CD4-positive, alpha-beta memory T cell (primary cell): ENCODE results near the gene LEMD1. TPM values are rescaled to one million over a fixed set of nuclear protein-coding genes. Genes with fewer than 3 reads are reported as not detected.

Experiments
- CTCF ChIA-PET: fragments of 350-600 bp; sonication (Branson Sonifier 250); formaldehyde crosslinking; loops from one replicate; lab custom pipeline; 2021; ENCODE audit warnings: inconsistent platforms; ENCODE audit not compliant: partially characterized antibody; lab: Charles Lee
- POLR2A ChIA-PET: fragments of 350-600 bp; sonication (Branson Sonifier 250); formaldehyde crosslinking; loops from one replicate; lab custom pipeline; 2021; ENCODE audit not compliant: partially characterized antibody; lab: Charles Lee
- DNase-seq, 5 donors: peaks; one replicate each; pipeline versions ENCODE4 v3.0.0 to v3.0.0-alpha.2; 2020 to 2022; ENCODE audit warnings: mixed read lengths in 1 of 5
- H3K27ac ChIP-seq: one replicate; pipeline ENCODE4 v1.7.0; 2013; ENCODE audit warnings: low read depth, low read length
- H3K27me3 ChIP-seq: 2 replicates; pipeline ENCODE4 v1.7.0; 2013; ENCODE audit warnings: mild to moderate bottlenecking, low read length, moderate library complexity; ENCODE audit not compliant: insufficient read depth
- H3K36me3 ChIP-seq: 2 replicates; pipeline ENCODE4 v1.7.0; 2013; ENCODE audit warnings: mild to moderate bottlenecking, low read length, moderate library complexity; ENCODE audit not compliant: insufficient read depth
- H3K4me1 ChIP-seq: 2 replicates; pipeline ENCODE4 v1.7.0; 2013; ENCODE audit warnings: mild to moderate bottlenecking, low read length, moderate library complexity; ENCODE audit not compliant: insufficient read depth
- H3K4me3 ChIP-seq, 2 donors: one replicate each; pipeline ENCODE4 v1.7.0; 2013; ENCODE audit warnings: low read length in 2 of 2, mild to moderate bottlenecking in 1 of 2
- H3K9me3 ChIP-seq, 2 donors: one replicate each; pipeline ENCODE4 v1.7.0; 2013; ENCODE audit warnings: low read length in 2 of 2, control low read depth in 1 of 2; ENCODE audit not compliant: control insufficient read depth in 1 of 2
- H3K27ac Mint-ChIP-seq, 7 donors: one replicate each; pipeline ENCODE4 v1.8.0; 2020 to 2021; ENCODE audit warnings: mixed read lengths in 7 of 7, mild to moderate bottlenecking in 6 of 7, inconsistent platforms in 3 of 7, moderate library complexity in 3 of 7
- H3K27me3 Mint-ChIP-seq, 2 donors: one replicate each; pipeline ENCODE4 v1.8.0; 2020 to 2021; ENCODE audit warnings: mixed read lengths in 2 of 2
- H3K36me3 Mint-ChIP-seq, 2 donors: one replicate each; pipeline ENCODE4 v1.8.0; 2020 to 2021; ENCODE audit warnings: mixed read lengths in 2 of 2, inconsistent platforms in 1 of 2, mild to moderate bottlenecking in 1 of 2
- H3K4me1 Mint-ChIP-seq, 4 donors: one replicate each; pipeline ENCODE4 v1.8.0; 2020 to 2021; ENCODE audit warnings: mixed read lengths in 4 of 4, mild to moderate bottlenecking in 1 of 4
- H3K4me3 Mint-ChIP-seq, 8 donors: one replicate each; pipeline ENCODE4 v1.8.0; 2020 to 2021; ENCODE audit warnings: mixed read lengths in 8 of 8, mild to moderate bottlenecking in 7 of 8, moderate library complexity in 6 of 8, inconsistent platforms in 3 of 8
- H3K9me3 Mint-ChIP-seq, 8 donors: one replicate each; pipeline ENCODE4 v1.8.0; 2020 to 2021; ENCODE audit warnings: mixed read lengths in 8 of 8, mild to moderate bottlenecking in 5 of 8, inconsistent platforms in 3 of 8, moderate library complexity in 1 of 8
- intact Hi-C: fragments of 100-400 bp; cut with micrococcal nuclease; formaldehyde crosslinking; loops from one replicate; pipeline ENCODE4 v1.15.1; 2023
- polyA plus RNA-seq, 2 donors: library from polyadenylated mRNA; unstranded; fragments of 300-500 nt; fragmentation: Illumina TruSeq; gene quantifications; one replicate each; pipeline ENCODE4 v1.2.3, GENCODE V29; 2021
- total RNA-seq, 2 experiments: library from RNA; stranded (reverse); gene quantifications; one replicate each; pipeline ENCODE4 v1.2.3, GENCODE V29; 2021

LEMD1 gene, protein sequence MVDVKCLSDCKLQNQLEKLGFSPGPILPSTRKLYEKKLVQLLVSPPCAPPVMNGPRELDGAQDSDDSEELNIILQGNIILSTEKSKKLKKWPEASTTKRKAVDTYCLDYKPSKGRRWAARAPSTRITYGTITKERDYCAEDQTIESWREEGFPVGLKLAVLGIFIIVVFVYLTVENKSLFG
- total RNA-seq (1 to 10 TPM in 1 of 2 experiments, not detected in 1; 1.3 TPM), polyA plus RNA-seq (not detected)

DNA sequence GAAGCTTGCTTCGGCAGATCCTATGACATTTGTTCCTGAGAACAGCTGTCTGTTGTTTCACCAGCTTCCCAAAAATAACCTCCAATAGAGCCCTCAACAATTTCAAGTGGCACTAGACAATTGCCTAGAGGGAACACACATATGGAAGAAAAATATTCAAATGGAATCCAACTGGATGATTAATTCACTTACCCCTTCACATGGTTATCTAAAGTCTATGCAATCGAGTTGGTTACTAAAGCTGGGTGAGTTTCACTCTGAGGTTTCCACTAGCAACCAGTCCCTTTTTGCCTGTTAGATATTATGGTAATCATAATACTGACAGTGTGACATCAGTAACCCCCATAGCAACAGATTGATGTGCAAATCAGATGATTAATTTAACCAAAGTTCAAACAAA is at the start of gene LEMD1:
LEMD1 (minus strand) TSS at position 259 of the 400 bp plus-strand sequence. CDS start 1,520 bp downstream, outside the sequence.
- DNase-seq, result no peak
- no peaks in the 10 kb centered on the region for H3K9me3 Mint-ChIP-seq
- Histone ChIP-seq H3K27me3 (peaks cover 4% of the 10 kb centered on the region), H3K36me3 (no peaks in the 10 kb centered on the region), H3K27ac (no peak within 1 kb of the TSS), H3K4me3 (no peak within 1 kb of the TSS), H3K9me3 (no peaks in the 10 kb centered on the region), H3K4me1 (no peaks in the 10 kb centered on the region)
- CTCF ChIA-PET, result interaction anchor here (0.9 to 2.6 kb wide), 5 partner anchors 8 to 64 kb away, joined by 3 to 8 read pairs (median 5); no protein-coding TSS in a partner anchor
- no peak within 1 kb of the TSS for H3K4me3 Mint-ChIP-seq
- no peak within 1 kb of the TSS for H3K27ac Mint-ChIP-seq
- H3K4me1 Mint-ChIP-seq, result no peaks in the 10 kb centered on the region
- no peaks in the 10 kb centered on the region for H3K36me3 Mint-ChIP-seq
- peaks cover 10 to 21% of the 10 kb centered on the region in 2 donors for H3K27me3 Mint-ChIP-seq
- POLR2A ChIA-PET, result no interaction called here
- intact Hi-C loops, result no loop called here

DNA sequence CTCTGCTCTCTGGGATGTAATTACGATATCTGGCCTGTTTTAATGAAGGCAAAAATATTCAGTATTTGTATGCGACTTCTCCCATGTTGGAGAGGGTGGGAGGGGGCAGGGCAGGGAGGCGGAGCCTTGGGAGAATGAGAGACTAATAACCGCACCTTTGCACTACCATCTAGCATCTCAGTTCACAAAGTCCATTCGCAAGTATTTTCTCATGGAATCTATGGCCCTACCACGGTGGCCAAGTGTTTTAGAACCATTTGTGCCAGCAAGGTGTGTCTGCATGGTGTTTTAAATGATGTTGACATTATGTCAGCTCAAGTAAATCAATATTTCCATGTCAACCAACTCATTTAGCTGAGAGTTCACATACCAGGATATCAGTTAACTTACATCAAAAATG is 48.3 kb upstream of the LEMD1 start:
- CTCF ChIA-PET, result interaction anchor here (1.2 to 1.7 kb wide), 2 partner anchors 9 to 116 kb away, joined by 3 to 4 read pairs; no protein-coding TSS in a partner anchor
- POLR2A ChIA-PET, result no interaction called here

DNA sequence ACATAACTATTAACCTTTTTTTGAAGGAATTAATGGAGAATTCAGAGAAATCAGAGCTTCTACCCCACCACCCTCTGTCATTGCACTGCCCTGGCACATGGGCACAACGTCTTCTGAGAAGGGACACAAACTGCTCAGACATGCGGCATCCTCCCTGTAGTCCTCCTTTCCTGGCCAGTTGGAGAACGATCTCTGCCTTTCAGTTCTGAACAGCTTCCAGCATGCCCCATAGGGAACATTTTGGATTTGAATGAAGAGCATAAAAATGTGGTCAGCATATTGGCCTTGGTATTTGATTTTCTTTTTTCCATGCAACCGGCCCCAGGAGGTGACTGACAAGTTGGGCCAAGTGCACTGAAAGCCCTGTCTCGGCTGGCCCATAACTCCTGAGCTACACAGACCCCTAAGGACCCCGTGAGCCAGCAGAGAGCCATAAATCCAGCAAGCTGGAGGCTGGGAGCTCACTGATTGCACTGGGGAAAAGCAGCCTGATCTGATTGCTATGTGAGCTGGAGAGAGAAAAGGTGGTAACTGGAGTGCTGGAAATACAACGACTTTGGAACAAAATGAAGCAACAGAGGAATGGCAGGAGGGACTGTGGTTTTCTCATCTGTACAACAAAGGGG is 44.9 kb upstream of the LEMD1 start:
- Histone ChIP-seq H3K4me3 (no peak overlapping the region), H3K27ac (no peak overlapping the region), H3K9me3 (no peaks in the 10 kb centered on the region), H3K36me3 (no peaks in the 10 kb centered on the region), H3K27me3 (peaks cover 4% of the 10 kb centered on the region), H3K4me1 (no peaks in the 10 kb centered on the region)
- Mint-ChIP-seq H3K9me3 (no peaks in the 10 kb centered on the region), H3K4me1 (no peaks in the 10 kb centered on the region), H3K36me3 (no peaks in the 10 kb centered on the region), H3K27ac (no peak overlapping the region), H3K4me3 (no peak overlapping the region), H3K27me3 (peaks cover 10 to 19% of the 10 kb centered on the region in 2 donors)
- ChIA-PET CTCF (interaction anchor here (0.7 kb wide), 1 partner anchor 18 kb away, joined by 3 read pairs; no protein-coding TSS in a partner anchor), POLR2A (no interaction called here)
- no peak for DNase-seq
- intact Hi-C loops, result no loop called here

More for the DNA sequence above, 48.3 kb upstream of the LEMD1 start:
- Histone ChIP-seq H3K4me3 (no peak overlapping the region), H3K27me3 (no peaks in the 10 kb centered on the region), H3K9me3 (peaks cover 0 to 5% of the 10 kb centered on the region in 2 donors), H3K4me1 (no peaks in the 10 kb centered on the region), H3K36me3 (no peaks in the 10 kb centered on the region), H3K27ac (no peak overlapping the region)
- no peak overlapping the region for H3K27ac Mint-ChIP-seq
- peaks cover 25 to 28% of the 10 kb centered on the region in 2 donors for H3K27me3 Mint-ChIP-seq
- intact Hi-C loops, result no loop called here
- peaks cover 0 to 6% (median 1%) of the 10 kb centered on the region in 4 donors for H3K4me1 Mint-ChIP-seq
- H3K9me3 Mint-ChIP-seq, result peaks cover 0 to 8% (median 7%) of the 10 kb centered on the region in 8 donors
- DNase-seq, result no peak
- no peaks in the 10 kb centered on the region for H3K36me3 Mint-ChIP-seq
- no peak overlapping the region for H3K4me3 Mint-ChIP-seq

DNA sequence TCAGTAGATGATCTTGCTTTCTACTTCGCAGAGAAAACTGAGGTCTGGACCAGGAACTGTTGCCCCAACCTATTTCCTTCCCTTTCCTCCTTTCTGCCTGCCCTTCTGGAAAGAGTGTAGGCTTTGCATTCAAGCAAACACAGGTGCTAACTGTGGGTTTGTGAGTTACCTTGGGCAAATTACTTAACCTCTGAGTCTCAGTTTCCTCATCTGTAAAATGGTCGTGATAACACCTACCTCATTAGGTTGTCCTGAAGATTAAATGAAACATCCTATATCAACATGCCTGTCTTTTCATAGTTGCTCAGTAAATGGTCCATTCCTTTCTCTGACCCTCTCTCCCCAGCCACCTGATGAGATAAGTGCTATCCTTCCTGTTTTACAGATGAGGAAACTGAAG is 43.5 kb upstream of the LEMD1 start:
- POLR2A ChIA-PET, result no interaction called here
- H3K27ac ChIP-seq, result no peak overlapping the region
- H3K4me3 ChIP-seq, result no peak overlapping the region
- H3K4me3 Mint-ChIP-seq, result no peak overlapping the region
- H3K36me3 ChIP-seq, result no peaks in the 10 kb centered on the region
- H3K27me3 Mint-ChIP-seq, result peaks cover 12 to 22% of the 10 kb centered on the region in 2 donors
- H3K4me1 Mint-ChIP-seq, result no peaks in the 10 kb centered on the region
- H3K27ac Mint-ChIP-seq, result no peak overlapping the region
- no peaks in the 10 kb centered on the region for H3K9me3 ChIP-seq
- no peaks in the 10 kb centered on the region for H3K9me3 Mint-ChIP-seq
- CTCF ChIA-PET, result no interaction called here
- H3K27me3 ChIP-seq, result peaks cover 4% of the 10 kb centered on the region
- no peaks in the 10 kb centered on the region for H3K4me1 ChIP-seq
- intact Hi-C loops, result no loop called here
- DNase-seq, result no peak
- no peaks in the 10 kb centered on the region for H3K36me3 Mint-ChIP-seq

DNA sequence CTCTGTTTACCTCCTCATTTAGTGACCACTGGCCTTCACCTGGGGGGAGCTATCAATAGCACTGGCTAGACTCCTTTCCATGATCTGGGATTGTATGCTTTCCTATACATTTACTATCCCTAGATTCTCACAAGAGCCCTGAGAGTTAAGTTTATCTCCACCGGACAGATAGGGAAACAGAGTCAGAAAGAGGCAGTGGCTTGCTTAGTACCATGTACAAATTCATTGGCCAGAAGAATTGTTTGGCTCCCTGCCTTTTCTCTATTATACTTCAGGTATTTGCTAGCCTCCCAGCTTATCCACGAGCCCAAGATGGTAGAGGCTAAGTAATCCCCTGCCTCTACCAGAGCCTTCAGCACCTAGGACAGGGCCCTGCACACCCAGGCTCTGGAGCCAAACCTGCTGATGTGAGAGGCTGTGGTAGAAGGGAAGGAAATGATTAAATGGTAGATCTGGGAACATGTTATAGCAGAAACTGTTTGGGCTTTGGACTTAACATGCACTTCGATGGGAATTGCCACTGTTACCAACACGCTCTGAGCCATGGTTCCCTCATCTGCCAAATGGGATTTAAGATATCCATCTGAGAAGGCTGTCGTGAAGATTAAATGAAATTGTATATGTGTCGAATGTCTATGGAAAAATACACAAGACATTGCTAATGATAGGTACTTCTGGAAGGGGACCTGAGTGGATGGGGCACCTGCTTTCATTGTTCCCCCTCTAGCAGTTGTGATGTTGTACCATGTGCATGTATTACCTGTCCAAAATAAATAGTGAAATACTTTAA is 37.1 kb upstream of the LEMD1 start:
- Histone ChIP-seq H3K9me3 (no peaks in the 10 kb centered on the region), H3K27me3 (peaks cover 30% of the 10 kb centered on the region), H3K36me3 (no peaks in the 10 kb centered on the region), H3K4me3 (no peak overlapping the region), H3K4me1 (peaks cover 22% of the 10 kb centered on the region), H3K27ac (no peak overlapping the region)
- Mint-ChIP-seq H3K27ac (no peak overlapping the region), H3K4me1 (peaks cover 8 to 32% (median 19%) of the 10 kb centered on the region in 4 donors), H3K9me3 (peaks cover 0 to 2% (median 0%) of the 10 kb centered on the region in 8 donors), H3K4me3 (peak overlapping the region in 1 of 8 donors; percentile 36), H3K36me3 (no peaks in the 10 kb centered on the region), H3K27me3 (peaks cover 38 to 45% of the 10 kb centered on the region in 2 donors)
- ChIA-PET CTCF (no interaction called here), POLR2A (no interaction called here)
- intact Hi-C loops, result no loop called here
- DNase-seq, result peak in 3 of 5 donors; percentile 25 to 37 (median 34)

DNA sequence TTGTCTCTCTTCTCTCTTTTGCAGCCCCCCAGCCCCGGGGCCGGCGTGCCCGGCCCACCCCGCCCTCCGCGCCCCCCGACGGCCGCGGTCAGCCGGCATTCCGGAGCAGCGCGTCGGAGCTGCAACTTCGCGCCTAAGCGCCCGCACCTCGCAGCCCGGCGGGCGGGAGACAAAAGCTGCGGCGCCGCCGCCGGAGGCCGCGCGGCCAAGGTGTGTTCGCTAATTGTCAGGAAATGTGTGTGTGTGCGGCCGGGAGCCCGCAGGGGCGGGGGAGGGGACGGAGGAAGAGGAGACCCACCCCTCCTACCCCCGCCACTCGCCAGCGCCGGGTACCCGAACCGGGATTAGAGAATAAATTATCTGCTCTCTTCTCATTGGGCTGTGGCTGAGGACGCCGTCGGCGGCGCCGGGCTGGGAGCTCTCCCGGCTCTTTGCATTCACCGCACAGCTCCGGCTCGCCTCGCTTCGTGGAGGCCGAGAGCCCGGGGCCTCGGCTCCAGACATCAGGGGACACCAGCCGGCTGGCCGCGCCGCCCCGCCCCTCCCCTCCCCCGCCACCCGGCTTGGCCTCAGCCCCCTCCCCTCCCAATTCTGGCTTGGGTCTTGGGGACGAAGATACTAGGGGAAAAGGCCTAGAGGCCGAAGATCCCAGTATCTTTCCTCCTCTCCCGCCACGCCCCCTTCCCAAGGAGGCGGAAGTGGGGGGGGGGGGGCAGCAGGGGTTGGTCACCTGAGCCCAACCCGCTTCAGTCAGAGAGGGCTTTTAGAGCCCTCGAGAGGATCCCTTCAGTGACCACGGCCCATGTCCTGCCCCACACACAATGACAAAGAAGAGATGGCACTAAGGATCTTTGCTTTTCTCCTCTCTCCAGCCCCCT is 35.3 kb upstream of the LEMD1 start:
- Histone ChIP-seq H3K4me1 (peaks cover 22% of the 10 kb centered on the region), H3K4me3 (peak overlapping the region in 1 of 2 donors; percentile 32), H3K9me3 (no peaks in the 10 kb centered on the region), H3K27ac (no peak overlapping the region), H3K27me3 (peaks cover 41% of the 10 kb centered on the region), H3K36me3 (no peaks in the 10 kb centered on the region)
- Mint-ChIP-seq H3K27me3 (peaks cover 48 to 57% of the 10 kb centered on the region in 2 donors), H3K36me3 (no peaks in the 10 kb centered on the region), H3K27ac (peak overlapping the region in 1 of 7 donors; percentile 77), H3K9me3 (peaks cover 0 to 2% (median 0%) of the 10 kb centered on the region in 8 donors), H3K4me3 (peak overlapping the region; percentile 58 to 92 (median 83)), H3K4me1 (peaks cover 8 to 32% (median 19%) of the 10 kb centered on the region in 4 donors)
- intact Hi-C loops, result no loop called here
- DNase-seq, result no peak
- ChIA-PET CTCF (interaction anchor here (1.1 to 1.6 kb wide), 3 partner anchors 16 to 60 kb away, joined by 3 to 4 read pairs (median 4); no protein-coding TSS in a partner anchor), POLR2A (interaction anchor here (1.6 kb wide), 1 partner anchor 21 kb away, joined by 3 read pairs; no protein-coding TSS in a partner anchor)
